Osteocyte (in vitro differentiated cells): ENCODE results near the gene CYP24A1. TPM values are rescaled to one million over a fixed set of nuclear protein-coding genes. Genes with fewer than 3 reads are reported as not detected.

Experiments used
- DNase-seq: peaks from one replicate; pipeline ENCODE4 v3.0.0; 2021; ENCODE audit warnings: mixed read lengths; ENCODE audit not compliant: unreplicated experiment; ENCODE audit errors: extremely low spot score
- H3K27ac Mint-ChIP-seq: one replicate; pipeline ENCODE4 v1.8.0; 2021; ENCODE audit warnings: mild to moderate bottlenecking, mixed read lengths; ENCODE audit not compliant: unreplicated experiment
- H3K27me3 Mint-ChIP-seq: one replicate; pipeline ENCODE4 v1.8.0; 2021; ENCODE audit warnings: mixed read lengths; ENCODE audit not compliant: unreplicated experiment
- H3K36me3 Mint-ChIP-seq: one replicate; pipeline ENCODE4 v1.8.0; 2021; ENCODE audit warnings: mixed read lengths; ENCODE audit not compliant: unreplicated experiment
- H3K4me1 Mint-ChIP-seq: one replicate; pipeline ENCODE4 v1.8.0; 2021; ENCODE audit warnings: mixed read lengths; ENCODE audit not compliant: unreplicated experiment
- H3K4me3 Mint-ChIP-seq: one replicate; pipeline ENCODE4 v1.8.0; 2021; ENCODE audit warnings: mild to moderate bottlenecking, moderate library complexity, mixed read lengths; ENCODE audit not compliant: unreplicated experiment
- H3K9me3 Mint-ChIP-seq: one replicate; pipeline ENCODE4 v1.8.0; 2021; ENCODE audit warnings: mixed read lengths; ENCODE audit not compliant: unreplicated experiment
- total RNA-seq: library from RNA; stranded (reverse); gene quantifications from 2 replicates; pipeline ENCODE4 v1.2.1, GENCODE V29; 2021
- TF ChIP-seq, protein P1 (sequence below): fragments of 200-600 bp; sonication (generic); IDR thresholded peaks from 2 replicates; pipeline ENCODE4 v1.5.0; 2021; ENCODE audit warnings: antibody characterized with exemption, mild to moderate bottlenecking, moderate library complexity

The CYP24A1 gene
- total RNA-seq, 1 donor from 2014 or later: not detected

DNA sequence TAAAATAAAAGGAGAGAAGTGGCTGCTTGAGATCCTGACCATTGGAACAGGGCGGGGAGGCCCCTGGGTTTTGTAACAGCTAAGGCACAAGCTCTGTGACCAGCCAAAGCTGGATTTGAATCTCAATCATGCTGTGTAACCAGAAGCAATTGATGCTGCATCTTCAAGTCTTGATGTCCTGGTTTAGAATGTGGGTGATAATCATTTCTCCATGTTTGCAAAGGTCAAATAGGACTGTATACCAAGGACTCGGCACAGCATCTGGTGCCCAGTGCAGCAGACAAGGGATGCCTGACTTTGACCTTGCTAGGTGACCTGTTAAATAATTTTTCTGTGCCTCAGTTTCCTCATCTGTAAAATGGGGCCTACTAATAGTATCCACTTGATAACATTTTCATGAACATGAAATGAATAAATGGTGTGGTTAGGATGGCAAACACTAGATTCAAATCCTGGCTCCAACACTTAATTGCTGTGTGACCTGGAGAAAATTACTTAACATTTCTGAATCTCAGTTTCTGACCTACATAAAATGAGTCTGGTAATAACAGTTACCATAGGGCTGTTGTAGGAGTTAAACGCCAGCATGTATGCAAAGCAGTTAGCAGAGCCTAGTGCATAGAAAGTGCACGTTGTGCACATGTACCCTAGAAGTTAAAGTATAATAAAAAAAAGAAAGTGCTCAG is 57.1 kb downstream of the CYP24A1 start:
- H3K9me3 Mint-ChIP-seq: no peaks in the 10 kb centered on the region
- no peaks in the 10 kb centered on the region for H3K36me3 Mint-ChIP-seq
- H3K4me1 Mint-ChIP-seq: no peaks in the 10 kb centered on the region
- H3K4me3 Mint-ChIP-seq: no peak overlapping the region
- no peak overlapping the region for H3K27ac Mint-ChIP-seq
- DNase-seq: no peak
- TF ChIP-seq, protein P1, sequence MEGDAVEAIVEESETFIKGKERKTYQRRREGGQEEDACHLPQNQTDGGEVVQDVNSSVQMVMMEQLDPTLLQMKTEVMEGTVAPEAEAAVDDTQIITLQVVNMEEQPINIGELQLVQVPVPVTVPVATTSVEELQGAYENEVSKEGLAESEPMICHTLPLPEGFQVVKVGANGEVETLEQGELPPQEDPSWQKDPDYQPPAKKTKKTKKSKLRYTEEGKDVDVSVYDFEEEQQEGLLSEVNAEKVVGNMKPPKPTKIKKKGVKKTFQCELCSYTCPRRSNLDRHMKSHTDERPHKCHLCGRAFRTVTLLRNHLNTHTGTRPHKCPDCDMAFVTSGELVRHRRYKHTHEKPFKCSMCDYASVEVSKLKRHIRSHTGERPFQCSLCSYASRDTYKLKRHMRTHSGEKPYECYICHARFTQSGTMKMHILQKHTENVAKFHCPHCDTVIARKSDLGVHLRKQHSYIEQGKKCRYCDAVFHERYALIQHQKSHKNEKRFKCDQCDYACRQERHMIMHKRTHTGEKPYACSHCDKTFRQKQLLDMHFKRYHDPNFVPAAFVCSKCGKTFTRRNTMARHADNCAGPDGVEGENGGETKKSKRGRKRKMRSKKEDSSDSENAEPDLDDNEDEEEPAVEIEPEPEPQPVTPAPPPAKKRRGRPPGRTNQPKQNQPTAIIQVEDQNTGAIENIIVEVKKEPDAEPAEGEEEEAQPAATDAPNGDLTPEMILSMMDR: no peak
- H3K27me3 Mint-ChIP-seq: peaks cover 10% of the 10 kb centered on the region

DNA sequence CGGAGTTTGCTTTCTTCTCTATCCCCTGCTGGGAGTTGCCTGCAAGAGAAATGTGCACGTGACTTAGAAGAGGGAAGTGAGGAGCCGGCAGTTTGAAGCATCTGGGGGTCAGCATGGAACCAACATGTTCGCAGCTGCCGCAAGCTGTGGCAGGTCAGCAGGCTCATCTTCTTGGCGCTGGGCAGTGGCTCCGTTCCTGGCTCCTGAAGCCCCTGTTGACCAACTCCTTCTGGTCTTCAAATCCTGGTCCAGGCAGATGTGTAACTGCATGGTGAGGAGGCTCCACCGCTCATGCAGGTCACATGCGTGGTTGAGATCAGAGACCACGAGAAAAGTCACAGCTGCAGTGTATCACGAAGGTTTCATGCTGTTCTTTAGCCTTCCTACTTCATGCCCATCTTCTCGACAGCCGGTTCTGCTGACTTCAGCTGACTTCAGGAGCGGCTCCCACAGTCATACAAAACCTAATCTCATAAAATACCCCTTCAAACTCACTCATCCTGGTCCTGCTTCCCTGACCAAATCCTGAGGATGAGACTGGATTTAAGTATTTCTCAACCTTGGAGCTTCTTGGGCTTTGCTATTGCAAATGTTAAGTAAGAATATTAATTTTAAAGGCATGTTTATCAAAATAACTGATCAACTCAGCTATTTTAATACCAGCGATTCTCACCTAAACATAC is 58.5 kb downstream of the CYP24A1 start:
- DNase-seq: no peak
- Mint-ChIP-seq H3K36me3 (no peaks in the 10 kb centered on the region), H3K27me3 (peaks cover 10% of the 10 kb centered on the region), H3K4me3 (no peak overlapping the region), H3K27ac (no peak overlapping the region), H3K9me3 (no peaks in the 10 kb centered on the region), H3K4me1 (no peaks in the 10 kb centered on the region)
- TF ChIP-seq, protein P1: no peak

DNA sequence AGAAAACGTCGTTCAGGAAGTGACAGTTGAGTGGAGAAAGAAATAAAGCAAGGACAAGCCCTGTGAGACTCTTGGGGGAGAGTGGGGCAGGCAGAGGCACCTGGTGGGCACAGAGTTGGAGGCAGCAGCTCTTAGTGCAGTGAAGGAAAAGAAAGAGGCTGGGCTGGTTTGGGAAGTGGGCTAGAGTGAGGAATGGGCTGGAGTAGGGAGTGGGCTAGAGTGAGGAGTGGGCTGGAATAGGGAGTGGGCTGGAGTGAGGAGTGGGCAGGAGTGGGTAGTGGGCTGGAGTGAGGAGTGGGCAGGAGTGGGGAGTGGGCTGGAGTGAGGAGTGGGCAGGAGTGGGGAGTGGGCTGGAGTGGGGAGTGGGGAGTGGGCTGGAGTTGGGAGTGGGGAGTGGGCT is 59.7 kb downstream of the CYP24A1 start:
- Mint-ChIP-seq H3K4me1 (no peaks in the 10 kb centered on the region), H3K4me3 (no peak overlapping the region), H3K27me3 (peaks cover 9% of the 10 kb centered on the region), H3K9me3 (no peaks in the 10 kb centered on the region), H3K27ac (no peak overlapping the region), H3K36me3 (no peaks in the 10 kb centered on the region)
- no peak for DNase-seq
- TF ChIP-seq, protein P1: no peak

DNA sequence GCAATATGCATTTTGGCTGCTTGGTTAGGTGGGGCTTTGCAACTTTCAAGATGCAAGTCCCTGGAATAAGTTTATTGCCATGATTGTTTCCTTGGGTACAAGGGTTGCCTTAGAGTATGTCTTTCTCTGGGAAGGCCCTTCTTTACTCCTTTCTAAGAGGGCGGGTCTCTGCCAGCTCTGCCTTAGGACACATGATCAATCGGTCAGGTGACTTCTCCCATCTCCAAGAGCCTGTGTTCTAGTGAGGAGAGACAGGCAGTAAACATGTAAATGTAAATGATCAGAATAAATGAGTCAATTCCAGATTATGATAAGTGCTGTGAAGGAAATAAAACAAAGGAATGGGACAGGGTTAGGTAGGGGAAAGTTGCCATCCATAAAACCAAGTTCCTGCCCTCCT is 60.2 kb downstream of the CYP24A1 start:
- Mint-ChIP-seq H3K27ac (no peak overlapping the region), H3K4me1 (no peaks in the 10 kb centered on the region), H3K4me3 (no peak overlapping the region), H3K9me3 (no peaks in the 10 kb centered on the region), H3K27me3 (peaks cover 9% of the 10 kb centered on the region), H3K36me3 (no peaks in the 10 kb centered on the region)
- TF ChIP-seq, protein P1: no peak
- DNase-seq: no peak

DNA sequence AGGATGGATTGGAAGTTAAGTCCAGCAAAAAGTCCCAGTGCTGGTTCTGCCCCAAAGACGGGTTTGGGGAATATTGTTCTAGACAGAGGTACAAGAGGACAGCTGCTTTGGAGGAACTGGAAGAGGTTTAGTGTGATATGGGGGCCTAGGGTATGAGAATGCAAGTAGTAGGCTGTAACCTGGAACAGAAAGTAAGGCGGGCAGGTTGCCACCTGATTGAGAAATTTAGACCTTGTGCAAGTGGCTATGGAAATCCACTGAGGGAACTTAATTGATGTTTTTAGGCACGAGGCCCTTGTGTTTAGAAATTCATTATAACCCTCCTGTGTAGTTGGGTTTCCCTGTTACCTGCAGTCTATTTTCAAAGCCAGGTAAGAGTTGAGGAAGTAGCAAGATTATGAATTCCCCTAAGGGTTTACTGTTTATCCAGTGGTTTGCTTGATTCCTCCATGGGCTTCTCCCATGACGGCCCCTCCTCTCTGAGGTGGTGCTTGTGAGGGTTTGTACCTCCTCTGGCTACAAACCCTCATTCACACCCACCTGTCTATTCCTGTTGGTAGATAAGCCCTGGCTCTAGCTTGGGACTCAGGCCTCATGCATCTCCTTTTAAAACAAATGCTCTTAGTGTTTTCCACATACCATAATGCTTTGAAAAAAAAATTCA is 61.4 kb downstream of the CYP24A1 start:
- Mint-ChIP-seq H3K9me3 (no peaks in the 10 kb centered on the region), H3K27me3 (peaks cover 9% of the 10 kb centered on the region), H3K4me3 (no peak overlapping the region), H3K4me1 (no peaks in the 10 kb centered on the region), H3K27ac (no peak overlapping the region), H3K36me3 (no peaks in the 10 kb centered on the region)
- TF ChIP-seq, protein P1: no peak
- no peak for DNase-seq
